ENCODE results near the gene PROCR.
"Not testable (repeated sequence)": the region's sequence is repeated elsewhere in the genome, so short reads cannot be mapped to it uniquely, and the experiment has no call there.

GRCh38 chr20:35186691-35187289 lies 14.9 kb downstream of the PROCR start:
- TF ChIP-seq SMC3 (conservative IDR thresholded peaks at IDR 0.05; ENCODE audit: poor library complexity); CTCF (IDR thresholded peaks at IDR 0.05; ENCODE audit: poor library complexity, severe bottlenecking); EZH2 (IDR thresholded peaks at IDR 0.05; ENCODE audit: borderline replicate concordance, insufficient read depth, low read length, poor library complexity, severe bottlenecking); MXI1 (conservative IDR thresholded peaks at IDR 0.05; ENCODE audit: poor library complexity, severe bottlenecking); REST (IDR thresholded peaks at IDR 0.05; ENCODE audit: borderline replicate concordance); EP300 (conservative IDR thresholded peaks at IDR 0.05; ENCODE audit: poor library complexity, severe bottlenecking); TAF1 (IDR thresholded peaks at IDR 0.05; ENCODE audit: low read depth); POLR2AphosphoS5 (IDR thresholded peaks at IDR 0.05): not testable (repeated sequence)

Data from neural cell (in vitro differentiated cells).